DOHH2 (cell line): Measurements from ENCODE around the gene CDC6.

Experiments used
- CTCF ChIP-seq: fragments of 200-600 bp; sonication (generic); IDR thresholded peaks from one replicate; pipeline ENCODE4 v1.5.1; 2014; ENCODE audit warnings: antibody characterized with exemption, mild to moderate bottlenecking, low read depth, low read length; ENCODE audit not compliant: poor library complexity, severe bottlenecking
- EZH2phosphoT487 ChIP-seq: fragments of 200-600 bp; sonication (generic); IDR thresholded peaks from 2 replicates; pipeline ENCODE4 v1.6.1; 2017; ENCODE audit warnings: borderline replicate concordance, mild to moderate bottlenecking, antibody characterized with exemption, low read length, moderate library complexity, mixed read lengths

- TF ChIP-seq CTCF (no peak), EZH2phosphoT487 (no peak)
Measured at GRCh38 chr17:40333781-40334448, 46.2 kb downstream of the CDC6 start.
